HG03280 (cell line): ENCODE data around the gene ADARB1.

Source experiments
- ATAC-seq: cut with Tn5 transposase; IDR thresholded peaks from one replicate; pipeline ENCODE4 v1.9.1; 2021; ENCODE audit warnings: mild to moderate bottlenecking, moderate library complexity; ENCODE audit not compliant: unreplicated experiment

The ADARB1 gene

GRCh38 chr21:45037986-45038385, 36.4 kb upstream of the ADARB1 start:
- ATAC-seq = no peak

GRCh38 chr21:45039317-45040156, 34.8 kb upstream of the ADARB1 start:
- no peak for ATAC-seq

GRCh38 chr21:45040157-45040711, 34.1 kb upstream of the ADARB1 start:
- ATAC-seq = no peak

- ATAC-seq = no peak
These were observed 33.6 kb upstream of the ADARB1 start for GRCh38 chr21:45040739-45041138.

DNA sequence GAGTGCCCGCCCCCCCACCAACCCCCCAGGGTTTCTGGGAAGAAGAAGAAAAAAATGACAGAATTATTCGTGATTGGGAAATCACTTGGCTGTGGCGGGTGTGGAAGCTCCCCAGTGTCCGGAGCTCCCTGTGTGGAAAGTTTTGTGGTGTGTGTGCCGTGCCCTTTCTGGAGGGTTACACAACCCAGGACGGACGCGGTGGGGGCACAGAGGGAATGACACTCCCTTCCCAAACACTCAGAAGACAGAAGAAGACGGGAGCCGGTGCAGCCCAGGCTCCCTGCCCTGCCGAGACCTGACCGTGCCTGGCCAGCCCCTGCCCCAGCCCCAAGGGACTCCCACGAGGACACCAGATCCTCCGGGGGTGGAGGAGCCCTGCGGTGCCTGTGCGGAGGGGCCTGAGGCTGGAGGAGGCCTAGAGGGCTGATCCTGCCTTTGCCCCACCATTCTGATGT, 33.0 kb upstream of the ADARB1 start:
- ATAC-seq = no peak

DNA sequence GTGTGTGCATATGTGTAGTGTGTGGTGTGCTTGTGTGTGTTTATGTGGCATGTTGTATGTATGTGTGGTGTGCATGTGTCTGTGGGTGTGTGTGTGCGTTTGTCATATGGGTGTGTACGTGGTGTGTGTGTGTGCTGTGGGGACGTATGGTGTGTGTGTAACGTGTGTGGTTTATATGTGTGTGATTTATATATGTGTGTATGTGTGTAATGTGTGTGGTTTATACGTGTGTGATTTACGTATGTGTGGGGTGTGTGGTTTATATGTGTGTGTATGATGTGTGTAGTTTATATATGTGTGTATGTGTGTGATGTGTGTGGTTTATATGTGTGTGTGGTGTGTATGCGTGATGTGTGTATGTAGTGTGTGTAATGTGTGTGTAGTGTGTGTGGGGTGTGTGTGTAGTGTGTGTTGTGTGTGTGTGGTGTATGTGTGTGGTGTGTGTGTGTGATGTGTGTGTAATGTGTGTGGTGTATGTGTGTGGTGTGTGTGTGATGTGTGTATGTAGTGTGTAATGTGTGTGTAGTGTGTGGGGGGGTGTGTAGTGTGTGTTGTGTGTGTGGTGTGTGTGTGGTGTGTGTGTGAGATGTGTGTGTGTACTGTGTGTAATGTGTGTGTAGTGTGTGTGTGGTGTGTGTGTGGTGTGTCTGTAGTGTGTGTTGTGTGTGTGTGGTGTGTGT, 32.3 kb upstream of the ADARB1 start:
- ATAC-seq = no peak

- no peak for ATAC-seq
These were observed 31.7 kb upstream of the ADARB1 start for GRCh38 chr21:45042664-45043161.

- ATAC-seq = no peak
These were observed 30.8 kb upstream of the ADARB1 start for GRCh38 chr21:45043541-45044020.

DNA sequence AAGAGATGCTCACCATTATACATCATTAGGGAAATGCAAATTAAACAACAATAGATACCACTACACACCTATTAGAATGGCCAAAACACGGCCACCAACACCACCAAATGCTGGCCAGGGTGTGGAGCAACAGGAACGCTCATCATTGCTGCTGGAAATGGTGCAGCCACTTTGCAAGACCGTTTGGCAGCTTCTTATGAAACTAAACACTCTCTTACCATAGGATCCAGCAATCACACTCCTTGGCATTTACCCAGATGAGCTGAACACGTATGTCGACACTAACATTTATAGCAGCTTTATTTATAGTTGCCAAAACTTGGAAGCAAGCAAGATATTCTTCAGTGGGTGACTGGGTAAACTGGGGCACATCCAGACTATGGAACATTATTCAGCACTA, 28.9 kb upstream of the ADARB1 start:
- ATAC-seq = no peak

- ATAC-seq = no peak
These were observed 27.1 kb upstream of the ADARB1 start for GRCh38 chr21:45047257-45047656.

DNA sequence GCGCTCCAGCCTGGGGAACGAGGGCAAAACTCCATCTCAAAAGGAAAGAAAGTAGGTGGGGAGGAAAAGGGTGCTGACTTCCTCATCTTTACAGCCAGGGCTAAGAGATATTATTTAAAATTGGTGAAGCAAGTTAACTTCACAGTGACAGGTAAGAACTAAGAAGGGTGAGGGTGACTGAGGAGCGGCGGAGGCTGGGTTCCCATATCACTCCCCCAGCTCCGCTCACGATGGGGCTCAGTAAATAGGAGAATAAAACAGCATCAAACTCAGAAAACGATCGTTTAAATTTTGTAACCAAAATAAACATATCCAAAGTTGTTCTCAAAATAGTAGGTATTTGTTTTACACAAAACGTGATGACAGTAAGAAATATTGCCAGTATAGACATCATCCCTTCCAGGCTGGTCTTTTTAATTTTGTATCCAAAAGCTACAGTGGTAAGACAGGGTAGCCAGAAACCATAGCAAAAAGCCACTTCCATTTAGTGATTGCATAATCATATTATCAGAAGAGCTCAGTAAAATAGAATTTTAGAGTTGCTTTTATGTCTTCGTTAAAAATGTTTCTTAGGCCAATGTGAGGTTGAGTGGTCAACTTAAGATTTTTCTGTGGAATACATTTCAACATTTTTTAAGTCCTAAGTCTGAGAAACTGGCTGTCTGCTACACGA, 26.2 kb upstream of the ADARB1 start:
- ATAC-seq = no peak

DNA sequence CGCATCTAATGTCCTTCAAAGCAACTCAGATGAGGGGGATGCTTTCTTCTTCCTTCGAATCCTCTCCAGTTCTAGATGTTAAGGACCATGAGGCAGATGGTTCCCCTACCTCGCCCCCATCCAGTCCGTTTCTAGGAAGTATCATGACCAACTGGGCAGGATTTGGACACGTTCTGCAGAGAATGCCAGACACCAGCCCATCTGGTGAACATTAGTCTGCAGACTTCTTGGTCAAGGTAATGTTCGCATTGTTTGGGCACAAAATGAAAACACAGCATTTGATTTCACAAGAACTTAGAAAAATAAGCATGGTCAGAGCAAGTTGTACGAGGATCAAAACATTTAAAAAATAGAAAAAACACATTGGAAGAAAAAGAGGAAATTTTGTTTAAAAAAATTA, 25.4 kb upstream of the ADARB1 start:
- ATAC-seq = no peak

DNA sequence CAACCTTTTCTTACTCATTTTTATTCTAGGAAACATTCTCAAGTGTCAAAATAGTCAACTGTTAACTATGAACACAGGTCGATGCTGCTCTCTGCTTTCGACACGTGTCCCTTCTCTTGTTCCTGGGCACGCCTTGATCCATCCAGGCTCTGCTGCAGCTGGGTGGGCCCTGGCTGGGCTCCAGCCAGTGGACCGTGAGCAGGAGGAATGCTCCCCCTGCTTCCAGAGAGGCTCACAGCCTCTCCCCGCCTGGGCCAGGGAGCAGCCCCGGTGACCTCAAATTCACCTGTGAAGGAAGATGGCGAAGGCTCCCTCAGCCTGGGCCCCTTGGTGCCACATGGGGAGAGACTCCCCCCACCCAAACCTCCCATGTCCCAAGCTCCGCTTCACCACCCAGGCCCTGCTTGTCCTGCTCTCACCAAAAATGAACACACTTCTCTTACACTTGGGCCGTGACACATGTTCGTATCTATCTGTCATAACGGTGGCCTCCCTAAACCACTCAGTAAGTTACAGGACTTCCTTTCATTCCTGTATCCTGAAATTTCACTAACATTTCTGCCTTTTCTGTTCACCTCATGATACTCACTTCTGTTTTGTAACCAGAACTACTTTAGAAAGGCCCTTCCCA, 24.6 kb upstream of the ADARB1 start:
- ATAC-seq = no peak

- ATAC-seq = no peak
These were observed 24.0 kb upstream of the ADARB1 start for GRCh38 chr21:45050345-45050796.

DNA sequence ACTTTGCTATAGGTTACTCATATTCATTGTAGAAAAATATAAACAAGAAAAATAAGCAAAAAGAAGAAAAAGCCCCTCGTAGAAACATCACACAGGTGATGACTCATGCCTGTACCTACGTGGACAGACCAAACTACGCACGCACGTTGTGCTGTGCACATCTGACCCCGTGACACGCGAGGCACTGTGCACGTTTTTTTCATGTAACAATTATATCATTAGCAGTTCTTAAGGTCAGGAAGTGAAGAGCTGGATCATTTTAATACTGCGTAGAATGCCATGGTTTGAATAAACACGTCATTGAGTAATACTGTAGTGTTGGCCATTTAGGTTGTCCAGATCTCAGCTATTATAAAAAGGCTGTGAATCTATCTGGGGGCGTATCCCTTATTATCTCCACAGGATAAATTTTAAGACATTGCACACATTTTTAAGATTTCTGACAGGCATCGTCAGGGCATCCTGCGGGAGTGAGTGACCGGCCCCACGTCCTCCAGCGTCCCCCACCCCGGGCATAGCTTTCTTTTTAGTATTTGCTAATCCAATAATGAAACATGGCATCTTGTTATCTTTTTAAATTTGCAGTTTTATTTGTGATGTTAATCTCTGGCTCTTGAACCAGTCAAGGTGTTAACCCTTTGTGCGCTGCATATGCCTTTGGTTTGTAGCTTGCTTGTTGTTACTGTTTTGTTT, 23.4 kb upstream of the ADARB1 start:
- ATAC-seq = no peak

- ATAC-seq = no peak
These were observed 22.6 kb upstream of the ADARB1 start for GRCh38 chr21:45051580-45052434.

DNA sequence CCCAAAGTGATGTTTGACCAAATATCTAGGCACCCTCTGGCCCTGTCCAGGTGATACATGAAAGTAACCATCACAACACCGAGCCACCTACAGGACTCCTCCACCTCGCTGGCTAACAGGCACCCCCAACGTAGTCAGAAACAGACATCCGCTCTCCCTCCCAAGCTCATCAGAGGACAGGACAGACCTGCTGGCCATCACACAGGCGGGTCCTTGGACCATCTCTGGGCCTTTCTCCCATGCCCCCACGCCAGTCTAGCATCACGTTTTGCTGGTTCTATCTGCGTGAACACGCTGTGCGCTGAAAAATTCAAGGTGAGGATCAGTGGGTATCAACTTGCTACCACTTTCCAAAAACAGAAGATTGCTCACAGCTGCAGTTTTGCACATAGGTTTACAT, 21.4 kb upstream of the ADARB1 start:
- ATAC-seq = no peak

DNA sequence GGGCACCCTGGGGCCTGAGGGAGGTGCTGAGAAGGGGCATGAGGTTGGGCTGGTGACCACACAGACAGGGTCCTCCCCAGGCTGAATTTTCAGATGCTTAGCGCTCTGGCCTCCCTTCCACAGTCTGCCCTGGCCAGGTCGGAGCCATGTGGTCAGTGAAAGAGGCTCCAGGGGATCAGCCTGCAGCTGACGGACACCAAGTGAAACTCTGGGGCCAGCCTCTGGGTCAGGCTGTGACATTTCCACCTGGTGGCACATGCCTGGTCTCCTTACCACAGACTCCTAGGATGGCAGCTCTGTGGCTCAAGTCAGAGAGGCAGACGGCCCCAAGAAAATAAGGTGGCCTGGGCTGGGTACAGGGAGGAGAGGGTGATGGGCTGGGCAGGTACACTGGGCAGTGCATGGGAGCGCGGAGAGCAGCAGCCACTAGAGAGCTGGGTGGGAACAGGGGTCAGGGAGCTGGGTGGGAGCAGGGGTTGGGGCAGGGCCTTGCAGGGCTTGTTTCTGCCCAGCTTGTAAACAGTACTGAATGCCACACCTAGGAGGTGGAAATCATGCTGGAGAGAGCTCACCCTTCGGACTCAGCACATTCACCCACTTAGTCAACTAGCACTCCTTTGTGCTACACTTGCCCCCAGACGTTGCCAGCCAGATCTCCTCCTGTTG, 20.7 kb upstream of the ADARB1 start:
- no peak for ATAC-seq
